ENCODE results near the gene TMEM221.

- no peak for TF ChIP-seq CTCF (IDR thresholded peaks at IDR 0.05)
- no peak for TF ChIP-seq POLR2AphosphoS5 (IDR thresholded peaks at IDR 0.05)
- no peak for TF ChIP-seq POLR2A (IDR thresholded peaks at IDR 0.05)
- TF ChIP-seq EP300 (IDR thresholded peaks at IDR 0.05) = no peak
These were observed 24.6 kb upstream of the TMEM221 start for GRCh38 chr19:17473041-17473440.

All from suprapubic skin (tissue), 4 donors.